Measurements from ENCODE around the gene HEMK1. TPM values are rescaled to one million over a fixed set of nuclear protein-coding genes. Genes with fewer than 3 reads are reported as not detected.

HEMK1 gene
- total and polyA plus RNA-seq, 2 donors (not counting 3 experiments of a cell fraction or from before 2014, with no cell fraction given) = 14.2 to 15.2 TPM

- no peak overlapping the region for H3K4me2 ChIP-seq (ENCODE audit: insufficient read depth, low read length)
- CTCF ChIA-PET = interaction anchor here (1.0 kb wide), 1 partner anchor 28 kb away, joined by 3 read pairs; no protein-coding TSS in a partner anchor
- dilution Hi-C loops (cut with MboI; ENCODE audit: extremely low pct_ligation_motif_present, low sequenced_read_pairs) = no loop called here
These were observed 14.6 kb downstream of the HEMK1 start for GRCh38 chr3:50583897-50584296.

More at GRCh38 chr3:50583897-50584296, 14.6 kb downstream of the HEMK1 start:
- H3K9ac ChIP-seq (replicated peaks; ENCODE audit: extremely low read depth, insufficient read depth, low read length) = no peak overlapping the region
- no peak for FAIRE-seq
- H3K9me3 ChIP-seq (replicated peaks; ENCODE audit: control insufficient read depth, insufficient read depth, low read length) = no peaks in the 10 kb centered on the region
- H3K36me3 ChIP-seq (ENCODE audit: control insufficient read depth in 2 of 2, extremely low read depth in 1 of 2, insufficient read depth in 2 of 2, low read length in 2 of 2) = no peaks in the 10 kb centered on the region
- DNase-seq (ENCODE audit: low read depth, low spot score) = no peak
- no TSS peak for BruUV-seq (replicated peaks)
- intact Hi-C loops (cut with micrococcal nuclease) = no loop called here
- TF ChIP-seq GATA2 (IDR thresholded peaks at IDR 0.05; ENCODE audit: insufficient read depth, insufficient read length, low read depth, low read length) (no peak), POLR2AphosphoS5 (IDR thresholded peaks at IDR 0.05; ENCODE audit: insufficient read depth, low read depth, low read length) (no peak), JUN (IDR thresholded peaks at IDR 0.05; ENCODE audit: borderline replicate concordance, insufficient read depth, insufficient read length, low read depth) (no peak), POLR2A (IDR thresholded peaks at IDR 0.05; ENCODE audit: low read depth, low read length) (no peak), EZH2 (IDR thresholded peaks at IDR 0.05; ENCODE audit: borderline replicate concordance, low read depth, low read length, severe bottlenecking) (no peak), FOS (IDR thresholded peaks at IDR 0.05; ENCODE audit: borderline replicate concordance, insufficient read depth, low read length) (no peak), MYC (IDR thresholded peaks at IDR 0.05; ENCODE audit: low read depth, low read length) (no peak)
- TF ChIP-seq, protein P1, sequence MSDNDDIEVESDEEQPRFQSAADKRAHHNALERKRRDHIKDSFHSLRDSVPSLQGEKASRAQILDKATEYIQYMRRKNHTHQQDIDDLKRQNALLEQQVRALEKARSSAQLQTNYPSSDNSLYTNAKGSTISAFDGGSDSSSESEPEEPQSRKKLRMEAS (IDR thresholded peaks at IDR 0.05; ENCODE audit: insufficient read depth, insufficient read length) = no peak
- TF ChIP-seq, protein P2, sequence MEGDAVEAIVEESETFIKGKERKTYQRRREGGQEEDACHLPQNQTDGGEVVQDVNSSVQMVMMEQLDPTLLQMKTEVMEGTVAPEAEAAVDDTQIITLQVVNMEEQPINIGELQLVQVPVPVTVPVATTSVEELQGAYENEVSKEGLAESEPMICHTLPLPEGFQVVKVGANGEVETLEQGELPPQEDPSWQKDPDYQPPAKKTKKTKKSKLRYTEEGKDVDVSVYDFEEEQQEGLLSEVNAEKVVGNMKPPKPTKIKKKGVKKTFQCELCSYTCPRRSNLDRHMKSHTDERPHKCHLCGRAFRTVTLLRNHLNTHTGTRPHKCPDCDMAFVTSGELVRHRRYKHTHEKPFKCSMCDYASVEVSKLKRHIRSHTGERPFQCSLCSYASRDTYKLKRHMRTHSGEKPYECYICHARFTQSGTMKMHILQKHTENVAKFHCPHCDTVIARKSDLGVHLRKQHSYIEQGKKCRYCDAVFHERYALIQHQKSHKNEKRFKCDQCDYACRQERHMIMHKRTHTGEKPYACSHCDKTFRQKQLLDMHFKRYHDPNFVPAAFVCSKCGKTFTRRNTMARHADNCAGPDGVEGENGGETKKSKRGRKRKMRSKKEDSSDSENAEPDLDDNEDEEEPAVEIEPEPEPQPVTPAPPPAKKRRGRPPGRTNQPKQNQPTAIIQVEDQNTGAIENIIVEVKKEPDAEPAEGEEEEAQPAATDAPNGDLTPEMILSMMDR (IDR thresholded peaks at IDR 0.05; ENCODE audit: extremely low read depth in 1 of 2, insufficient read depth in 1 of 2, low read depth in 1 of 2, low read length in 2 of 2) = no peak
- H3K79me2 ChIP-seq (ENCODE audit: control insufficient read depth, insufficient read depth, low read length) = no peaks in the 10 kb centered on the region
- H3K27ac ChIP-seq (ENCODE audit: insufficient read depth, low read depth, low read length) = no peak overlapping the region
- H3K4me3 ChIP-seq (replicated peaks in 1 of 3; ENCODE audit: insufficient read depth in 1 of 3, low read depth in 1 of 3, low read length in 3 of 3) = no peak overlapping the region
- H4K20me1 ChIP-seq (replicated peaks; ENCODE audit: control insufficient read depth, extremely low read depth, insufficient read depth, low read length) = no peaks in the 10 kb centered on the region
- H3K9me1 ChIP-seq (replicated peaks; ENCODE audit: control insufficient read depth, extremely low read depth, insufficient read depth, low read length) = no peaks in the 10 kb centered on the region
- no peak overlapping the region for H2AFZ ChIP-seq (ENCODE audit: low read depth, low read length)
- POLR2A ChIA-PET = no interaction called here
- H3K27me3 ChIP-seq (ENCODE audit: control insufficient read depth in 2 of 2, insufficient read depth in 2 of 2, low read length in 2 of 2) = no peaks in the 10 kb centered on the region
- no peaks in the 10 kb centered on the region for H3K4me1 ChIP-seq (ENCODE audit: control insufficient read depth, extremely low read depth, insufficient read depth, low read length)
